HEK293 (cell line): ENCODE measurements around the gene OSBP2.

Experiments used
- CTCF ChIP-seq: fragments of 450-650 bp; formaldehyde crosslinking; IDR thresholded peaks from 2 replicates; pipeline ENCODE4 v1.5.1; 2016; ENCODE audit warnings: missing biosample characterization, missing genetic modification characterization
- KLF7 ChIP-seq: fragments of 450-650 bp; formaldehyde crosslinking; IDR thresholded peaks from 2 replicates; pipeline ENCODE4 v1.5.1; 2016; ENCODE audit warnings: missing biosample characterization, missing genetic modification characterization, borderline replicate concordance
- TCF7L2 ChIP-seq: IDR thresholded peaks from 2 replicates; pipeline ENCODE4 v1.6.1; 2011; ENCODE audit warnings: low read depth, mild to moderate bottlenecking, inconsistent platforms, low read length, moderate library complexity, borderline replicate concordance
- TSHZ1 ChIP-seq: fragments of 450-650 bp; formaldehyde crosslinking; IDR thresholded peaks from 2 replicates; pipeline ENCODE4 v1.5.1; 2016; ENCODE audit warnings: missing biosample characterization, missing genetic modification characterization, borderline replicate concordance
- YY1 ChIP-seq: fragments of 450-650 bp; formaldehyde crosslinking; IDR thresholded peaks from 2 replicates; pipeline ENCODE4 v1.5.1; 2018; ENCODE audit warnings: missing biosample characterization, missing genetic modification characterization
- ZNF146 ChIP-seq: fragments of 450-650 bp; formaldehyde crosslinking; IDR thresholded peaks from 2 replicates; pipeline ENCODE4 v1.5.1; 2016; ENCODE audit warnings: missing biosample characterization, missing genetic modification characterization
- ZNF175 ChIP-seq: fragments of 450-650 bp; formaldehyde crosslinking; IDR thresholded peaks from 2 replicates; pipeline ENCODE4 v1.5.1; 2016; ENCODE audit warnings: missing biosample characterization, missing genetic modification characterization
- ZNF335 ChIP-seq: fragments of 450-650 bp; formaldehyde crosslinking; conservative IDR thresholded peaks from 2 replicates; pipeline ENCODE4 v1.5.1; 2016; ENCODE audit warnings: missing biosample characterization, missing genetic modification characterization
- ZNF416 ChIP-seq: fragments of 450-650 bp; formaldehyde crosslinking; IDR thresholded peaks from 2 replicates; pipeline ENCODE4 v1.5.1; 2016; ENCODE audit warnings: missing biosample characterization, missing genetic modification characterization
- ZNF777 ChIP-seq: fragments of 450-650 bp; formaldehyde crosslinking; IDR thresholded peaks from 2 replicates; pipeline ENCODE4 v1.5.1; 2017; ENCODE audit warnings: missing biosample characterization, missing genetic modification characterization, borderline replicate concordance

- TF ChIP-seq CTCF (tag by site-specific recombination) (no peak), KLF7 (tag by site-specific recombination) (no peak), ZNF146 (no peak), TCF7L2 (no peak), ZNF175 (tag by site-specific recombination) (no peak), ZNF335 (tag by site-specific recombination) (no peak), YY1 (tag by site-specific recombination) (no peak), ZNF777 (no peak), ZNF416 (tag by site-specific recombination) (no peak), TSHZ1 (tag by site-specific recombination) (no peak)
These were observed 199.0 kb downstream of the OSBP2 start for GRCh38 chr22:30893434-30894370.
